CD14-positive monocyte (primary cell): ENCODE data around the gene LENEP. TPM values are rescaled to one million over a fixed set of nuclear protein-coding genes. Genes with fewer than 3 reads are reported as not detected.

Experiments used
- DNase-seq, 3 donors: peaks; one replicate each; pipeline ENCODE4 v3.0.0-alpha.2; 2011 to 2022
- H2AFZ ChIP-seq: 2 replicates; pipeline ENCODE4 v1.6.0; 2012; ENCODE audit warnings: mild to moderate bottlenecking, low read depth, low read length, inconsistent platforms; ENCODE audit not compliant: insufficient read depth, poor library complexity, severe bottlenecking
- H3K27ac ChIP-seq, 2 donors: 1 replicate in 1 of 2; 2 replicates in 1 of 2; pipeline ENCODE4 v1.5.1; 2012 to 2013; ENCODE audit warnings: low read length in 2 of 2, control low read depth in 1 of 2, inconsistent platforms in 1 of 2, low read depth in 1 of 2, mild to moderate bottlenecking in 1 of 2
- H3K27me3 ChIP-seq, 2 donors: one replicate each; pipeline versions ENCODE4 v1.6.0 to v1.6.1; 2011 to 2013; ENCODE audit warnings: low read length in 2 of 2; ENCODE audit not compliant: control insufficient read depth in 2 of 2, insufficient read depth in 2 of 2
- H3K36me3 ChIP-seq, 2 donors: replicated peaks in 1 of 2; 1 replicate in 1 of 2; 2 replicates in 1 of 2; pipeline versions ENCODE4 v1.5.1 to v1.6.1; 2012 to 2013; ENCODE audit warnings: low read length in 2 of 2, control low read depth in 1 of 2, inconsistent platforms in 1 of 2, mild to moderate bottlenecking in 1 of 2; ENCODE audit not compliant: insufficient read depth in 2 of 2, control insufficient read depth in 1 of 2
- H3K4me1 ChIP-seq, 2 donors: 1 replicate in 1 of 2; 2 replicates in 1 of 2; pipeline versions ENCODE4 v1.5.1 to v1.6.1; 2012 to 2013; ENCODE audit warnings: low read length in 2 of 2, control low read depth in 1 of 2, inconsistent platforms in 1 of 2, mild to moderate bottlenecking in 1 of 2, moderate library complexity in 1 of 2; ENCODE audit not compliant: insufficient read depth in 2 of 2, control insufficient read depth in 1 of 2
- H3K4me2 ChIP-seq: replicated peaks from 2 replicates; pipeline ENCODE3; 2012; ENCODE audit warnings: low read length, moderate library complexity, mild to moderate bottlenecking; ENCODE audit not compliant: poor library complexity, severe bottlenecking; ENCODE audit errors: extremely low read depth
- H3K4me3 ChIP-seq, 3 experiments: fragments of 200-600 bp in 1 of 3; sonication (generic) in 1 of 3; replicated peaks in 1 of 3; 1 replicate in 2 of 3; 2 replicates in 1 of 3; pipeline ENCODE4 v1.5.1; 2011 to 2013; ENCODE audit warnings: low read length in 3 of 3, mild to moderate bottlenecking in 3 of 3, control low read depth in 2 of 3, low read depth in 2 of 3, inconsistent platforms in 1 of 3, moderate library complexity in 1 of 3
- H3K79me2 ChIP-seq: 2 replicates; pipeline ENCODE4 v1.6.0; 2012; ENCODE audit warnings: mild to moderate bottlenecking, control low read depth, inconsistent platforms, low read length, moderate library complexity; ENCODE audit not compliant: insufficient read depth
- H3K9ac ChIP-seq: 2 replicates; pipeline ENCODE4 v1.6.0; 2017; ENCODE audit warnings: low read length, mild to moderate bottlenecking; ENCODE audit not compliant: insufficient read depth, poor library complexity, severe bottlenecking
- H3K9me3 ChIP-seq, 2 donors: replicated peaks in 1 of 2; 1 replicate in 1 of 2; 2 replicates in 1 of 2; pipeline versions ENCODE4 v1.5.1 to v1.6.1; 2012 to 2013; ENCODE audit warnings: low read length in 2 of 2, control low read depth in 1 of 2; ENCODE audit not compliant: control insufficient read depth in 1 of 2, insufficient read depth in 1 of 2
- H4K20me1 ChIP-seq: 2 replicates; pipeline ENCODE4 v1.6.0; 2012; ENCODE audit warnings: mild to moderate bottlenecking, low read length, control low read depth, moderate library complexity; ENCODE audit not compliant: insufficient read depth
- H3K27ac Mint-ChIP-seq, 7 donors: one replicate each; pipeline ENCODE4 v1.8.0; 2020; ENCODE audit warnings: mild to moderate bottlenecking in 7 of 7, mixed read lengths in 7 of 7, moderate library complexity in 6 of 7, inconsistent platforms in 2 of 7
- H3K27me3 Mint-ChIP-seq, 3 donors: one replicate each; pipeline ENCODE4 v1.8.0; 2021 to 2022; ENCODE audit warnings: low read depth in 3 of 3, mild to moderate bottlenecking in 3 of 3, mixed read lengths in 3 of 3, moderate library complexity in 3 of 3, inconsistent platforms in 1 of 3
- H3K36me3 Mint-ChIP-seq, 2 donors: one replicate each; pipeline ENCODE4 v1.8.0; 2020; ENCODE audit warnings: mixed read lengths in 2 of 2, inconsistent platforms in 1 of 2, mild to moderate bottlenecking in 1 of 2
- H3K4me1 Mint-ChIP-seq: one replicate; pipeline ENCODE4 v1.8.0; 2020; ENCODE audit warnings: mild to moderate bottlenecking, mixed read lengths
- H3K4me3 Mint-ChIP-seq, 2 donors: one replicate each; pipeline ENCODE4 v1.8.0; 2020; ENCODE audit warnings: mild to moderate bottlenecking in 2 of 2, mixed read lengths in 2 of 2, moderate library complexity in 1 of 2
- H3K9me3 Mint-ChIP-seq, 7 donors: one replicate each; pipeline ENCODE4 v1.8.0; 2020 to 2022; ENCODE audit warnings: mixed read lengths in 7 of 7, mild to moderate bottlenecking in 6 of 7, moderate library complexity in 6 of 7, inconsistent platforms in 2 of 7
- WGBS: methylation state at CpG from one replicate; pipeline ENCODE4 v1.1.5; 2013; ENCODE audit warnings: missing lambda C conversion rate; ENCODE audit not compliant: insufficient coverage; 5-methylcytosine and 5-hydroxymethylcytosine counted together
- intact Hi-C, 2 donors: fragments of 100-400 bp; cut with micrococcal nuclease; formaldehyde crosslinking; loops; one replicate each; pipeline versions ENCODE4 v1.15.0 to v1.15.1; 2023
- polyA plus RNA-seq, 3 donors: library from polyadenylated mRNA; depleted of rRNA in 1 of 3; unstranded in 2 of 3; stranded (reverse) in 1 of 3; fragments of 300-500 nt in 2 of 3; fragments of >200 nt in 1 of 3; fragmentation: Illumina TruSeq in 2 of 3; gene quantifications; 1 replicate in 2 of 3; 2 replicates in 1 of 3; pipeline ENCODE4 v1.2.3, GENCODE V29; 2012 to 2021
- TF ChIP-seq, protein P1 (sequence below): fragments of 200-600 bp; IDR thresholded peaks from one replicate; pipeline ENCODE4 v1.8.0; 2022; ENCODE audit warnings: antibody characterized with exemption, mild to moderate bottlenecking

Gene LENEP
- polyA plus RNA-seq, 3 donors = not detected

DNA sequence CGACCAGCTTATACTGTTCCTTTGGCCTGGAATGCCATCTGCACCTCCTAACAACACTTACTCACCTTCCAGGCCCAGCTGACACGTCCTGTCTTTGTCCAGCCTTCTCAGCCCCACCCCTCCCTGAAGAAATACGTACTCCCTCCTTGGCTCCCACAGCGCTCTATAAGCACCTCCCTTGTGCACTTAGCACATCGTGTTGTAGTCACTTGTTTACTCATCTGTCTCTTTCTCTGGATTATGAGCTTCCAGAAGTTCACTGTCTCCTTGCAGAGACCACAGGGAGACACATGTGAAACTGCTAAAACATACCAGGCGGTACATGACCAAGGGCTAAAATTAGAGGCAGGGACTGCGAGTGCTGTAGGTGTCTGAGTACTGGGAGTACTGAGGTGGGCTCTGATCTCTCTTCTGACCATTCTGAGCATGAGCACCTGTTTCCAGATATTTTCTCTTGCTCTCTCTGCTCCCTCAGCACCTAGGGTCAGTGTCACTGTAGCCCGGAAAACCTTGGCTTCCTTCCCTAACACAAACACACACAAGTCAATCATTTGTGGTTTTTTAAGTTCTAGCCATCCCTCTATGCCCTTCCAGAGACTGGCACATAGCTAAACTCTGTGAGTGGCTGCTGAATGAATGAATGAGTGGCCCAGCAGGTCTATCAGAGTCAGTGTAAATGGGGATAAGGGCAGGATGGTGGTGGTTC lies 45.4 kb downstream of the LENEP start:
- intact Hi-C loops = no loop called here
- no peaks in the 10 kb centered on the region for H3K27me3 ChIP-seq
- H3K36me3 ChIP-seq = no peaks in the 10 kb centered on the region
- H3K9ac ChIP-seq = no peak overlapping the region
- no peaks in the 10 kb centered on the region for H3K36me3 Mint-ChIP-seq
- 44% methylated on average over 5 of the region's 8 CpGs for WGBS
- H3K4me1 Mint-ChIP-seq = peaks cover 31% of the 10 kb centered on the region
- peaks cover 10 to 20% (median 13%) of the 10 kb centered on the region in 3 donors for H3K27me3 Mint-ChIP-seq
- H3K4me2 ChIP-seq = no peak overlapping the region
- no peak for DNase-seq
- no peak overlapping the region for H3K27ac ChIP-seq
- no peaks in the 10 kb centered on the region for H4K20me1 ChIP-seq
- H3K27ac Mint-ChIP-seq = no peak overlapping the region
- H3K79me2 ChIP-seq = no peaks in the 10 kb centered on the region
- peaks cover 0 to 3% (median 0%) of the 10 kb centered on the region in 7 donors for H3K9me3 Mint-ChIP-seq
- H2AFZ ChIP-seq = no peak overlapping the region
- H3K4me3 Mint-ChIP-seq = no peak overlapping the region
- TF ChIP-seq, protein P1, sequence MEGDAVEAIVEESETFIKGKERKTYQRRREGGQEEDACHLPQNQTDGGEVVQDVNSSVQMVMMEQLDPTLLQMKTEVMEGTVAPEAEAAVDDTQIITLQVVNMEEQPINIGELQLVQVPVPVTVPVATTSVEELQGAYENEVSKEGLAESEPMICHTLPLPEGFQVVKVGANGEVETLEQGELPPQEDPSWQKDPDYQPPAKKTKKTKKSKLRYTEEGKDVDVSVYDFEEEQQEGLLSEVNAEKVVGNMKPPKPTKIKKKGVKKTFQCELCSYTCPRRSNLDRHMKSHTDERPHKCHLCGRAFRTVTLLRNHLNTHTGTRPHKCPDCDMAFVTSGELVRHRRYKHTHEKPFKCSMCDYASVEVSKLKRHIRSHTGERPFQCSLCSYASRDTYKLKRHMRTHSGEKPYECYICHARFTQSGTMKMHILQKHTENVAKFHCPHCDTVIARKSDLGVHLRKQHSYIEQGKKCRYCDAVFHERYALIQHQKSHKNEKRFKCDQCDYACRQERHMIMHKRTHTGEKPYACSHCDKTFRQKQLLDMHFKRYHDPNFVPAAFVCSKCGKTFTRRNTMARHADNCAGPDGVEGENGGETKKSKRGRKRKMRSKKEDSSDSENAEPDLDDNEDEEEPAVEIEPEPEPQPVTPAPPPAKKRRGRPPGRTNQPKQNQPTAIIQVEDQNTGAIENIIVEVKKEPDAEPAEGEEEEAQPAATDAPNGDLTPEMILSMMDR = no peak
- H3K4me1 ChIP-seq = peaks cover 26 to 28% of the 10 kb centered on the region in 2 donors
- H3K9me3 ChIP-seq = no peaks in the 10 kb centered on the region
- H3K4me3 ChIP-seq = no peak overlapping the region

DNA sequence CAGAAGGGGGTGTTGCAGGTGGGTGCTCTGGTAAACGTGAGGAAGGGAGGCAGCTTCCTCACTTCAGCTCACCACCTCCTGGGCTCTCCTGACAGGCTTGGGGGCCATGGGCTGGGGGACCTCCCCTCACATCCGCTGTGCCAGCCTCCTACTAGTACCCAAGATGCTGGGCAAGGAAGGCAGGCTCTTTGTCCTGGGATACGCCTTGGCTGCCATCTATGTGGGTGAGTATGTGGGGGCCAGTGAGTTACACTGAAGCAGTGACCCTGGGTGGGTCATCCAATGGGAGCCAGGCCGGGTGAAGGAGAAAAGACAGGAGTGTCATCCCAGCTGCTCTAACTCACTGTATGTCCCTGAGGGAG lies 45.9 kb downstream of the LENEP start:
- no peak overlapping the region for H3K4me3 ChIP-seq
- Mint-ChIP-seq H3K27ac (no peak overlapping the region), H3K36me3 (no peaks in the 10 kb centered on the region), H3K9me3 (peaks cover 0 to 3% (median 0%) of the 10 kb centered on the region in 7 donors), H3K4me1 (peaks cover 31% of the 10 kb centered on the region), H3K4me3 (no peak overlapping the region), H3K27me3 (peaks cover 10 to 18% (median 11%) of the 10 kb centered on the region in 3 donors)
- no peak for DNase-seq
- no peak overlapping the region for H3K27ac ChIP-seq
- no peaks in the 10 kb centered on the region for H3K27me3 ChIP-seq
- no peak overlapping the region for H2AFZ ChIP-seq
- peaks cover 26 to 28% of the 10 kb centered on the region in 2 donors for H3K4me1 ChIP-seq
- intact Hi-C loops = no loop called here
- no peaks in the 10 kb centered on the region for H3K79me2 ChIP-seq
- H4K20me1 ChIP-seq = no peaks in the 10 kb centered on the region
- no peaks in the 10 kb centered on the region for H3K36me3 ChIP-seq
- no CpG with 5 or more reads among the region's 4 CpGs for WGBS
- H3K4me2 ChIP-seq = no peak overlapping the region
- no peaks in the 10 kb centered on the region for H3K9me3 ChIP-seq
- no peak overlapping the region for H3K9ac ChIP-seq
- TF ChIP-seq, protein P1 = no peak
